ENCODE data around the gene MPHOSPH8. TPM values are rescaled to one million over a fixed set of nuclear protein-coding genes. Genes with fewer than 3 reads are reported as not detected.
"Not testable (repeated sequence)": the region's sequence is repeated elsewhere in the genome, so short reads cannot be mapped to it uniquely, and the experiment has no call there.

Gene MPHOSPH8
- total RNA-seq, 4 donors from 2014 or later, result 11.1 to 26.7 (median 21.4) TPM

DNA sequence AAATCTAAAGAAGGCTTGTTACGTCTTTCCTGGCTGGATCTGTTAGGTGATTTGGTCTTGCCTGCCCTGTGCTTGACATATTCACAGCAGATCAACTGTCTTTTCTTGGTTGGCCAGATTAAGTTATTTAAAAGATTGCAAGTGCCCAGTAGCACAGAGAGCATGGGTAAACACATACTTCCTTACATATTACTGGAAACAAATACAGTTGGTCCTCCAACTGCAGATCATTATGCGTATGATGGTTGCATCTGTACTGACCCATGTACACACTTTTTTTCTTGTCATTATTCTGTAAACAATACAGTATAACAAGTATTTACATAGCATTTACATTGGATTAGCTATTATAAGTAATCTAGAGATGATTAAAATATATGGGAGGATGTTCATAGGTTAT, 9.2 kb upstream of the MPHOSPH8 start:
- 90 to 97% methylated on average over 2 of the region's 2 CpGs for WGBS, 2 donors
- Histone ChIP-seq H3K4me3 (no peak overlapping the region), H3K9me3 (no peaks in the 10 kb centered on the region), H3K36me3 (no peaks in the 10 kb centered on the region), H3K27me3 (no peaks in the 10 kb centered on the region), H3K27ac (no peak overlapping the region), H3K4me1 (no peaks in the 10 kb centered on the region)
- intact Hi-C loops (cut with DNase I), result no loop called here
- TF ChIP-seq, protein P1, sequence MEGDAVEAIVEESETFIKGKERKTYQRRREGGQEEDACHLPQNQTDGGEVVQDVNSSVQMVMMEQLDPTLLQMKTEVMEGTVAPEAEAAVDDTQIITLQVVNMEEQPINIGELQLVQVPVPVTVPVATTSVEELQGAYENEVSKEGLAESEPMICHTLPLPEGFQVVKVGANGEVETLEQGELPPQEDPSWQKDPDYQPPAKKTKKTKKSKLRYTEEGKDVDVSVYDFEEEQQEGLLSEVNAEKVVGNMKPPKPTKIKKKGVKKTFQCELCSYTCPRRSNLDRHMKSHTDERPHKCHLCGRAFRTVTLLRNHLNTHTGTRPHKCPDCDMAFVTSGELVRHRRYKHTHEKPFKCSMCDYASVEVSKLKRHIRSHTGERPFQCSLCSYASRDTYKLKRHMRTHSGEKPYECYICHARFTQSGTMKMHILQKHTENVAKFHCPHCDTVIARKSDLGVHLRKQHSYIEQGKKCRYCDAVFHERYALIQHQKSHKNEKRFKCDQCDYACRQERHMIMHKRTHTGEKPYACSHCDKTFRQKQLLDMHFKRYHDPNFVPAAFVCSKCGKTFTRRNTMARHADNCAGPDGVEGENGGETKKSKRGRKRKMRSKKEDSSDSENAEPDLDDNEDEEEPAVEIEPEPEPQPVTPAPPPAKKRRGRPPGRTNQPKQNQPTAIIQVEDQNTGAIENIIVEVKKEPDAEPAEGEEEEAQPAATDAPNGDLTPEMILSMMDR (IDR thresholded peaks at IDR 0.05), result no peak
- TF ChIP-seq POLR2A (IDR thresholded peaks at IDR 0.05), result no peak
- no peak for DNase-seq

DNA sequence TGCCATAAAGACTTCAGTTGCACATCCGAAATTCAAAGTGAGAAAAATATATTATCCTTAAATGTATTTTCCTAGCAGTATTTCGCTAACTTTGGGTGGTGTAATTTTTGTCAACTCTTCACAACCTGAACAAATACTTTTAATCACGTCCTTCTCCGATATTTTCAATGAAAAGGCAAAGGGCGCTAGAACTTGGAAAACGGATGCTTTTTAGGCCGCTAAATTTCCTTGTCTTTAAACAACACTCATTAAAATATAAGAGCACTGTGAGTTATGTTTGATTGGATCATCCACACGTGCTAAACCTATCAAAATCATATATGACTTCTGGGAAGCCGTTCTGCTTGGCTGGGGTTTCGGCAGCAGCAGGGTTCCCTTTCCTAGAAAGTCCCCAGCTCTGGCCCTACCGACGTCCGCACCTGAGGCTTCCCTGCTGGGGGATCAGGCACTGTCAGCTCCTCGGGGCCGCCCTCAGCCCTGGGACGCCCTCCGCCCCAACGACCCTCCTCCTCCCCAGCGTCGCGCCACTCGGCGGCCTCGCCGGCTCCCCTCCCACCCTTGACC, 462 bp upstream of the MPHOSPH8 start:
- TF ChIP-seq, protein P1 (IDR thresholded peaks at IDR 0.05), result no peak
- no peak for TF ChIP-seq POLR2A (IDR thresholded peaks at IDR 0.05)
- 11 to 25% methylated on average over 12 to 24 of the region's 25 CpGs for WGBS, 2 donors
- Histone ChIP-seq H3K4me1 (peaks cover 4 to 35% (median 21%) of the 10 kb centered on the region in 3 donors), H3K27me3 (no peaks in the 10 kb centered on the region), H3K27ac (peak overlapping the region; percentile 91 to 98 (median 96)), H3K4me3 (peak overlapping the region; percentile 71 to 95 (median 80)), H3K36me3 (peaks cover 0 to 5% (median 0%) of the 10 kb centered on the region in 3 donors), H3K9me3 (no peaks in the 10 kb centered on the region)
- intact Hi-C loops (cut with DNase I), result no loop called here
- DNase-seq, result no peak

DNA sequence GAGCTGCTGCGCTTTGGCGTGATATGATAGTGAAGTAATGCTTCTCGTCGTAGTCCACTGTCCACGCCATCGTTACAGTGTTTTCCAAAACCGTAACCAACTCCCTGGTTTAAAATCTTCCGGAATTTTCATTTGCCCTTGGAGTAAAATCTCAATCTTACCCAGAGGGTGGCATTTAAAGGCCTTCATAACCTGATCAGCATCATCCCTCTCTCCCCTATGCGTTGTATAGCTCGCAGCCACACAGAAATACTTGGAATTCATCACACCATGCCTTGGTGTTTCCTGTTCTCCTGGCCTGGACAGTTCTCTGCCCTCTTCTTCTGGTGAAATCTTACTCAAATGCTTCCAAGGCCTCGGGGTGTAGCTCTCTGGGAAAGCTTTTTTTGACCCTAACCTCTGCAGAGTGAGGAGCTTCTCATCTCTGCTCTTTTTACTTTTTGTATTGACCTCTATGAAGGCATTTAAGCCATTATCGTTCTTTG, 839 bp downstream of the MPHOSPH8 start:
- peak overlapping the region; percentile 71 to 95 (median 80) for H3K4me3 ChIP-seq
- no peak for DNase-seq
- H3K36me3 ChIP-seq, result peaks cover 0 to 9% (median 0%) of the 10 kb centered on the region in 3 donors
- no peaks in the 10 kb centered on the region for H3K9me3 ChIP-seq
- intact Hi-C loops (cut with DNase I), result no loop called here
- TF ChIP-seq, protein P1 (IDR thresholded peaks at IDR 0.05), result no peak
- no peak for TF ChIP-seq POLR2A (IDR thresholded peaks at IDR 0.05)
- WGBS, 2 donors, result 1 to 2% methylated on average over 12 of the region's 12 CpGs
- peaks cover 4 to 35% (median 21%) of the 10 kb centered on the region in 3 donors for H3K4me1 ChIP-seq
- H3K27ac ChIP-seq, result peak overlapping the region; percentile 91 to 98 (median 96)
- H3K27me3 ChIP-seq, result no peaks in the 10 kb centered on the region

DNA sequence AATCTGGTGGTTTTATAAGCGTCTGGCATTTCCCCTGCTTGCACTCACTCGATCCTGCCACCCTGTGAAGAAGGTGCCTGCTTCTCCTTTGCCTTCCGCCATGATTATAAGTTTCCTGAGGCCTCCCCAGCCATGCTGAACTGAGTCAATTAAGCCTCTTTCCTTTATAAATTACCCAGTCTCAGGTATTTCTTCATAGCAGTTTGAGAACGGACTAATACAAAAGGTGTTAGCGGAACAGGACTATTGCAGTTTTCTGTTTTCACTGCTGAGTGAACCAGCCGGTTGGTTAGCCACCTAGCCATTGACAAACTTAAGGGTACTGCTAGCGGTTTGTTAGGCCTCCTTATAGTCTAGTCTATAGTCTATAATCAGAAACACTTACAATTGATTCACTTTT, 2.5 kb downstream of the MPHOSPH8 start:
- DNase-seq; H3K36me3 ChIP-seq; H3K27me3 ChIP-seq; H3K27ac ChIP-seq; intact Hi-C loops (cut with DNase I); H3K9me3 ChIP-seq: not testable (repeated sequence)
- Histone ChIP-seq H3K4me1 (peaks cover 4 to 35% (median 21%) of the 10 kb centered on the region in 3 donors), H3K4me3 (peak overlapping the region in 1 of 4 donors; percentile 87)
- WGBS, 2 donors, result 76 to 94% methylated on average over 7 of the region's 7 CpGs

GRCh38 chr13:19643652-19644051, 10.2 kb downstream of the MPHOSPH8 start:
- intact Hi-C loops (cut with DNase I), result no loop called here
- peaks cover 0 to 63% (median 7%) of the 10 kb centered on the region in 3 donors for H3K36me3 ChIP-seq
- no peak for DNase-seq
- H3K27me3 ChIP-seq, result no peaks in the 10 kb centered on the region
- 92 to 94% methylated on average over 3 of the region's 3 CpGs for WGBS, 2 donors
- no peaks in the 10 kb centered on the region for H3K4me1 ChIP-seq
- no peak overlapping the region for H3K4me3 ChIP-seq
- H3K27ac ChIP-seq, result no peak overlapping the region
- no peak for TF ChIP-seq POLR2A (IDR thresholded peaks at IDR 0.05)
- TF ChIP-seq, protein P1 (IDR thresholded peaks at IDR 0.05), result no peak
- H3K9me3 ChIP-seq, result no peaks in the 10 kb centered on the region

Data from esophagus squamous epithelium (tissue), 5 donors.